Ascending aorta (tissue), 2 donors: ENCODE data around the gene HOPX. TPM values are rescaled to one million over a fixed set of nuclear protein-coding genes. Genes with fewer than 3 reads are reported as not detected.

Experiments
- DNase-seq, 2 donors: peaks; one replicate each; pipeline ENCODE4 v3.0.0-alpha.2; 2019; ENCODE audit warnings: low spot score in 2 of 2
- H3K27ac ChIP-seq, 2 donors: fragments of 200-600 bp; sonication (generic); one replicate each; pipeline ENCODE4 v1.5.1; 2016 to 2017; ENCODE audit warnings: mild to moderate bottlenecking in 1 of 2
- H3K27me3 ChIP-seq: fragments of 200-600 bp; sonication (generic); one replicate; pipeline ENCODE4 v1.5.1; 2017
- H3K36me3 ChIP-seq, 2 donors: fragments of 200-600 bp; sonication (generic); one replicate each; pipeline ENCODE4 v1.5.1; 2016
- H3K4me1 ChIP-seq, 2 donors: fragments of 200-600 bp; sonication (generic); one replicate each; pipeline ENCODE4 v1.5.1; 2016 to 2017; ENCODE audit warnings: mild to moderate bottlenecking in 1 of 2
- H3K4me3 ChIP-seq, 2 donors: fragments of 200-600 bp; sonication (generic); one replicate each; pipeline ENCODE4 v1.5.1; 2016 to 2017; ENCODE audit warnings: mild to moderate bottlenecking in 1 of 2
- H3K9me3 ChIP-seq, 2 donors: fragments of 200-600 bp; sonication (generic); one replicate each; pipeline ENCODE4 v1.5.1; 2016
- CTCF ChIP-seq, 3 experiments: fragments of 200-600 bp in 2 of 3; fragments of 450-650 bp in 1 of 3; sonication (generic) in 2 of 3; IDR thresholded peaks; one replicate each; pipeline ENCODE4 v1.5.1; 2016 to 2019; ENCODE audit warnings: antibody characterized with exemption in 3 of 3, mild to moderate bottlenecking in 1 of 3, moderate library complexity in 1 of 3
- intact Hi-C: fragments of 100-400 bp; cut with DNase I; formaldehyde crosslinking; loops from one replicate; pipeline ENCODE4 v1.15.1; 2023
- total RNA-seq: library from RNA; depleted of rRNA; stranded (reverse); fragments of >200 nt; gene quantifications from one replicate; pipeline ENCODE4 v1.1.0, GENCODE V29; 2016

HOPX gene
- total RNA-seq, 1 donor from 2014 or later = 54.2 TPM

- TF ChIP-seq CTCF (IDR thresholded peaks at IDR 0.05) = no peak
- Histone ChIP-seq H3K27ac (no peak overlapping the region), H3K4me3 (no peak overlapping the region), H3K9me3 (no peaks in the 10 kb centered on the region), H3K36me3 (no peaks in the 10 kb centered on the region), H3K27me3 (no peaks in the 10 kb centered on the region), H3K4me1 (no peaks in the 10 kb centered on the region)
- intact Hi-C loops = no loop called here
- peak in 1 of 2 donors; percentile 40 for DNase-seq
Measured at GRCh38 chr4:56723201-56723605, 42.1 kb upstream of the HOPX start.

- H3K4me1 ChIP-seq = no peaks in the 10 kb centered on the region
- H3K4me3 ChIP-seq = no peak overlapping the region
- intact Hi-C loops = no loop called here
- no peaks in the 10 kb centered on the region for H3K9me3 ChIP-seq
- no peaks in the 10 kb centered on the region for H3K27me3 ChIP-seq
- TF ChIP-seq CTCF (IDR thresholded peaks at IDR 0.05) = no peak
- DNase-seq = no peak
- no peak overlapping the region for H3K27ac ChIP-seq
- H3K36me3 ChIP-seq = no peaks in the 10 kb centered on the region
Measured at GRCh38 chr4:56708146-56708545, 27.1 kb upstream of the HOPX start.

GRCh38 chr4:56705966-56706365 lies 24.9 kb upstream of the HOPX start:
- TF ChIP-seq CTCF (IDR thresholded peaks at IDR 0.05) = no peak
- intact Hi-C loops = no loop called here
- no peak overlapping the region for H3K4me3 ChIP-seq

GRCh38 chr4:56705334-56705733 lies 24.2 kb upstream of the HOPX start:
- Histone ChIP-seq H3K4me1 (no peaks in the 10 kb centered on the region), H3K4me3 (no peak overlapping the region), H3K9me3 (no peaks in the 10 kb centered on the region), H3K27me3 (no peaks in the 10 kb centered on the region), H3K36me3 (no peaks in the 10 kb centered on the region), H3K27ac (no peak overlapping the region)
- no peak for TF ChIP-seq CTCF (IDR thresholded peaks at IDR 0.05)
- intact Hi-C loops = no loop called here
- DNase-seq = no peak

More at GRCh38 chr4:56705966-56706365, 24.9 kb upstream of the HOPX start:
- H3K4me1 ChIP-seq = no peaks in the 10 kb centered on the region
- no peak for DNase-seq
- H3K9me3 ChIP-seq = no peaks in the 10 kb centered on the region
- no peak overlapping the region for H3K27ac ChIP-seq
- no peaks in the 10 kb centered on the region for H3K36me3 ChIP-seq
- H3K27me3 ChIP-seq = no peaks in the 10 kb centered on the region

GRCh38 chr4:56704089-56704871 lies 23.2 kb upstream of the HOPX start:
- intact Hi-C loops = no loop called here
- no peaks in the 10 kb centered on the region for H3K27me3 ChIP-seq
- H3K27ac ChIP-seq = no peak overlapping the region
- TF ChIP-seq CTCF (IDR thresholded peaks at IDR 0.05) = no peak
- H3K4me3 ChIP-seq = no peak overlapping the region
- no peaks in the 10 kb centered on the region for H3K36me3 ChIP-seq
- H3K4me1 ChIP-seq = no peaks in the 10 kb centered on the region
- DNase-seq = no peak
- no peaks in the 10 kb centered on the region for H3K9me3 ChIP-seq
